GM23338 (cell line): ENCODE data around the gene MID1.

ENCODE experiments used
- CTCF ChIP-seq, 2 experiments: fragments of 200-600 bp in 1 of 2; sonication (generic) in 1 of 2; conservative IDR thresholded peaks; 2 replicates each; pipeline versions ENCODE4 v1.5.1 to v1.6.1; 2016 to 2017; ENCODE audit warnings: antibody characterized with exemption in 2 of 2, low read depth in 2 of 2, mild to moderate bottlenecking in 2 of 2, moderate library complexity in 1 of 2
- EZH2phosphoT487 ChIP-seq: fragments of 200-600 bp; sonication (generic); IDR thresholded peaks from one replicate; pipeline ENCODE4 v1.8.1; 2018; ENCODE audit warnings: antibody characterized with exemption; ENCODE audit not compliant: unreplicated experiment

DNA sequence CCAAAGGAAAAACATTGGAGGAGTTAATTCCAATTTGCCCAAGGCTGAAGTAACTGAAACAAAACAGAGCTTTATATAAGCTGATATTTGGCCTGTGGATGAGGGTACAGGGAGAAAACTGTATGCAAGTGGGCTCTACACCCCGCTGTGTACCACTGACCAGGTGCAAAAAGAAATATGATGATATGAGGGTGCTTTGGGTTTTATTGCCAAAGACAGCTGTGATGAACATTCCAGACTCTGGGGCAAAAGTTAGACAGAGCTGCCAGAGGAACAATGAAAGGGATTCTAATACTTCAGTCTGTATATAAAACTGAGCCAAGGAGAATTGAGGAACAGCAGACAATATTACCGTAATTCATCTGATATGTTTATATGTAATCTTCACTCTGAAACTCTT is 117.4 kb downstream of the MID1 start:
- TF ChIP-seq EZH2phosphoT487 = no peak
- TF ChIP-seq CTCF (conservative IDR thresholded peaks at IDR 0.05; ENCODE audit: low read depth in 2 of 2) = no peak
